Kasumi-1 (cell line): ENCODE results near the gene AGXT.

Experiments used
- DNase-seq, 2 experiments: peaks; one replicate each; lab custom pipeline; 2025; lab: John Stamatoyannopoulos, UW

Gene AGXT

DNA sequence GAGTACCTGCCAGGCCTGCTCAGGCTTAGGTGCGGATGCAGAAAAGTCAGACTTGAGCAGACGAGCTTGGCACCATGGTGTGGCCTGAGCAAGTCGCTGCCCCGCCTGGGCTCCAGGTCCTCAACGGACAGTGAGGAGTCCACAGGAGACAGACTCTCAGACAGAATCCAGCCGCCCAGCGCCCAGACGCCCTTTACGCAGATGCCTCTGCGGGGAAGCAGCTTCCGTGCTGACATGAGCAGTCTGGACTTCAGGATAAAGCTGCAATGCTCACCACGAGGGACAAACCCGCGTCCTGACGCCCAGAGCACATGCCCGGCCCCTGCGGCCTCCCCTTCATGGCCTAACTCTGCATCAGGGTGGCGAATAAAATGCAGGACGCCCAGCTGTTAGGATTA, 30.8 kb downstream of the AGXT start:
- DNase-seq = no peak

GRCh38 chr2:240900141-240900860, 31.7 kb downstream of the AGXT start:
- no peak for DNase-seq

DNA sequence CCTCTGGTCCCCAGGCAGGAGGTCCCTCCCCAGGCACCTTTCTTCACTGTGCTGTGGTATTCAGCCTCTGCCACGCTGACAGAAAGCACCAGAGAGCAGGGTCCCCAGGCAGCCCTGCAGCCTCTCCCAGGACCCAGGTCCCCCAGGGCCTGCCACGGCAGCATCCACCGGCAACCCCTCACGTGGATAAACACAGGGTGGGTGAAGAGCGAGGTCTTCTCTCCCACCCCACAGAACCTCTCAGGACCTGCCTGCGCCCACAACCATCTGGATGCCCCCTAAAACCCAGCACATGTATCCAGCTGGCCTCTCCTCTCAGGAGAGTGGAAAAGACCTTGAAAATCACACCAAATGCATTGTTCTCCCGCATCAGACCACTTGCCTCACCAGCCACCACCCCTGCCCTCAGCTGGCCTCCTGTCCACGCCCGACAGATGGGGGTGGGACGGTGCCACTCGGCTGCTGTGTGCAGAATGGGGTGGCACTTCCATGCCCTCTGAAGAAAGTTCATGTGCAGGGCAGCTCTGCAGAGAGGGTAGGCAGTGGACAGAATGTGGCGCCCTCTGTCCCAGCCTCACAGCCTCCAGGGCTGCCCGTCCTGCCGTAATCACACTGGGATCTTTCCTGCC, 33.5 kb downstream of the AGXT start:
- no peak for DNase-seq

GRCh38 chr2:240902615-240903041, 34.0 kb downstream of the AGXT start:
- no peak for DNase-seq

- DNase-seq = no peak
Measured at GRCh38 chr2:240903191-240904060, 34.8 kb downstream of the AGXT start.

GRCh38 chr2:240904216-240905175, 35.9 kb downstream of the AGXT start:
- DNase-seq = no peak

DNA sequence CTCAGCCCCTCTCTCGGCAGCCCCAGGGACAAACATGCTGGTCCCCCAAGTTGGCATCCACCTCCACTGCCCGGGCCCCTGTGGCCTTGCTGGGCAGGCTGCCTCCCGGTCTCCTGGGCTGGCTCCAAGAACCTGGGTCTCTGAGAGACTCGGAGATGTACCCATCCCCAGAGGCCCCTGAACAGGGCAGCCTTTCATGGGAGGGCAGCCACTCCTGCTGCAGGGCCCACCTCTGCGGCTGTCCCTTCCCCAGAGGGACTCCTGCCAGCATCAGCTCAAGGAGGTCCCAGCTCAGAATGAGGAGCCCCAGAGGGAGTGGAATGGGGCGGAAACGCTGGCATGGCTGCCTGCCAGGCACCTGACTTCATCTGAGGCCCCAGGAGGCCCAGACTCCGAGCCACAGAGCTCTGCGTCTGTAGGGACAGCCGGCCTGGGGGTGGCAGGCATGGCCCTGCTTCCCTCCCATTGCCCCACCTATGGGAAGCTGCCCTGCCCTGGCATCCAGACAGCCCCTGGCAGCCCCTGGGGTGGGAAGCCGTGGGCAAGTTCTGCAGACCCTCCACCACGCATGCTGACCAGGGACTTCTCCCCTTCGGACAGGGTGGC, 36.7 kb downstream of the AGXT start:
- DNase-seq = no peak

DNA sequence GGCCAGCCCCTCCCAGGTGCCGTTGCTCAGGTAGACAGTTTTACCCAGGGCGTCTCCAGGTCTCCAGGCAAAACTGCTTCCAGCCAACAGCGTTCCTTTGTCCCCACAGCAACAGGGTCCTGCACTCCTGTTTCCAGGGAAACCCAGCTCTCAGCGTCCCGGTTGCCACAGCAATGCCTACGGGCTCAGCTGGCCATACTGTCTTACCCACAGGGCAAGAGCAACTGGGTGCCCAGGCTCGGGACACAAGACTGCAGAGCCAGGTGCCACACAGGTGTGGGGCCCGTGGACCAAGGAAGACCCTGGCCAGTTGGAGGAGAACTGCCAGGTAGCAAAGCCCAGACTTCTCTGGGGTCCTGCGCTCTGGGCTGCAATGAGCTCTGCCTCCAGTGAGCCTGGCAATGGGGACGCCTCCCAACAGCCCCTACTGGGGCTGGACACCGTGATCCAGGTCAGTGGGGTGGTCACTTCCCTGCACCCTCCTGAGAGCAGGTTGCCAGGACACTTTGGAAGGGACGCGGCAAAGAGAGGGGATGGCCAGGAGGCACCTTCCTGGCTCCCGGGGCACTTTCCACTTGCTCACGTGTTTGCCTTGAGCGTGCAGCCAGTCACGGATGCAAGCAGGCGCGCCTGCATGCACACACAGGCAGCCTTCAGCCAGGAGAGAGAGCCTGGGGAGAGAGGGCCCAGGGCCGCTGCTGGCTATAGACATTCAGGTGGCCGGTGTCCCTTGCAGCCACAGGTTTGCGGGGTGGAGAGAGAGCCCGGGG, 37.7 kb downstream of the AGXT start, which contains the start of gene CROCC2:
CROCC2 (plus strand) TSS at position 196 of the 770 bp plus-strand sequence; CDS start at position 374, 178 bp downstream.
- no peak for DNase-seq

DNA sequence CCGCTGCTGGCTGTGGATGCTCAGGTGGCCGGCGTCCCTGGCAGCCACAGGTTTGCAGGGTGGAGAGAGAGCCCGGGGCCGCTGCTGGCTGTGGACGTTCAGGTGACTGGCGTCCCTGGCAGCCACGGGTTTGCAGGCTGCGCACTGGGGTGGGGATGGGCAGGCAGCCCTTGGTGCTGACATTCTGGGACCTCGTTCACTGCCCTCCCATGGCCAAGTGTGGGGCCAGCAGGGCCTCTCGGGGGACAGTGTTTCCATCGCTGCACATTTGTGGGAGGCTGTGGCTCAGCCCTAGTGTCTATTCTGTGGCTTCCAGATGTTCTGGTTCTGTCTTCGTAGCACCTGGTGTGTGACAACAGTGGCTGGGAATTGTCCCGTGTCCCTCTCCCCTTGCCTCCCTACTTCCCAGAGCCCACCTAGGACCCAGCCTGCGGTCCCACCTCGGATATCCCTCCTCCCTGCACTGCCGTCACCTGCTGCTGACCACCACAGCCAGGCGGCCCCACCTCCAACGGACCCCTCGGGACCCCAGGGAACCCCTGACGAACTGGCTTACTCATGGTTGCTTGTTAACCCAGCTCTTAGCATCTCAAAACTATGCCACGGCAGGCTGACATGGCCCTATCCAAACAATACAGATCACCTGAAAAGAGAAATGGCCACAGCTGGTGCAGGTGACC, 38.4 kb downstream of the AGXT start:
- no peak for DNase-seq

GRCh38 chr2:240909216-240909974, 40.8 kb downstream of the AGXT start:
- no peak for DNase-seq

DNA sequence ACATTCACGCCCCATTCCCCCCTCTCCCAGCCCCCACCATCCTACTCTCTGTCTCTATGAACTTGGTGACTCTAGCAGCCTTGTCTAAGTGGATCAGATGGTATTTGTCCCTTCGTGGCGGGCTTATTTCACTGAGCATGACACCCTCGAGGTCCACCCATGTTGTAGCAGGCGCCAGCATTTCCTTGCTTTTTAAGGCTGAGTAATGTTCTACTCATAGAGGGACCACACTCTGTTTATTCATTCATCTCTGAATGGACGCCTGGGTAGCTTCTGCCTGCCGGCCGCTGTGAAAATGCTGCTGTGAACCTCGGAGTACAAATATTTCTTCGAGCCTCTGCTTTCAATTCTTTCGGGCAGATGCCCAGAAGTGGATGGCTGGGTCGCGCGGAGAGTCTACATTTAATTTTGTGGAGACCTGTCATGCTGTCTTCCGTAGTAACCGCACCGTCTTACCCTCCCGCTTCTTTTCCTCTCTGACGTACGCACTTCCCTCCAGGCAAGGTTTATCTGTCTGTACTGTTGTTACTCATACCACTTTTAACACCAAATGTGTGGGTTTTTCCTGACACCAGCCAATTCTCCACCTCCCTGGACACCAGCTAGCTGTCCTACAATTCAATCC, 43.1 kb downstream of the AGXT start:
- peak; percentile 0 to 2 for DNase-seq

GRCh38 chr2:240912878-240913809, 44.5 kb downstream of the AGXT start:
- DNase-seq = no peak

GRCh38 chr2:240913810-240914644, 45.4 kb downstream of the AGXT start:
- peak; percentile 7 to 19 for DNase-seq

- DNase-seq = no peak
Measured at GRCh38 chr2:240914645-240915525, 46.3 kb downstream of the AGXT start.
